Embryonic facial prominence (tissue), 1 donor: ENCODE results near the gene NAE1.
"Not testable (repeated sequence)": the region's sequence is repeated elsewhere in the genome, so short reads cannot be mapped to it uniquely, and the experiment has no call there.

Source experiments
- DNase-seq: peaks from one replicate; pipeline ENCODE4 v3.0.0-alpha.2; 2016; ENCODE audit errors: extremely low spot score

The NAE1 gene

GRCh38 chr16:66830422-66831404 lies at the start of gene NAE1:
NAE1 (minus strand) TSS chr16:66830976; CDS start chr16:66830899, 77 bp downstream.
- DNase-seq = peak; percentile 83

GRCh38 chr16:66878067-66878466 lies 47.3 kb upstream of the NAE1 start:
- no peak for DNase-seq

- no peak for DNase-seq
Observed at GRCh38 chr16:66874079-66874775, 43.5 kb upstream of the NAE1 start.

DNA sequence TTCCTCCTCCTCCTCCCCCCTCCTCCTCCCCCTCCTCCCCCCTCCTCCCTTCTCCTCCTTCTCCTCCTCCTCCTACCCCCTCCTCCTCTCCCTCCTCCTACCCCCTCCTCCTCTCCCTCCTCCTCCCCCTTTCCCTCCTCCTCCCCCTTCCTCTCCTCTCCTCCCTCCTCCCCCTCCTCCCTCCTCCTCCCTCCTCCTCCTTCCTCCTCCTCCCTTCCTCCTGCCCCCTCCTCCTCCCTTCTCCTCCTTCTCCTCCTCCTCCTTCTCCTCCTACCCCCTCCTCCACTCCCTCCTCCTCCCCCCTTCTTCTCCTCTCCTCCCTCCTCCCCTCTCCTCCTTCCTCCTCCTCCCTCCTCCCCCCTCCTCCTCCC lies 42.9 kb upstream of the NAE1 start:
- DNase-seq = no peak

- peak; percentile 50 for DNase-seq
Observed at GRCh38 chr16:66872943-66873684, 42.3 kb upstream of the NAE1 start.

- DNase-seq = no peak
Observed at GRCh38 chr16:66872559-66872942, 41.8 kb upstream of the NAE1 start.

DNA sequence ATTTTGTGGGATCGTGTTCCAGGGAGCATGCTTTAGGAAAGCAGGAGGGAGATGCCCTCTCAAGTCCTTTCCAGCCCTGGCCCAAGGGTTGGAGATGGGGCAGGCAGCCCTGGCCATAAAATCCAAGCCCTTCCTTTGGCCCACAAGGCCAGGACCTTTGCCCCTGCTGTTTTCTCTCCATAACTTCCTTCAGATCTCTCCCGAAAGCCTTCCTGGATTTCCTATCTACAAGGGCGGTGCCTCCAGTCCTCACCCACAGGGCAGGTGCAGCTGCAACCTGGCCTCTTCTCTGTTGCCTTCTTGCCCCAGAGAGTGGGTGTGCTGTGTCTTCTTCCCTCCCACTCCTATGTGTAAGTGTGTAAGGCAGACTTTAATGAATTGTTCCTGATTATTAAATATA lies 41.1 kb upstream of the NAE1 start:
- no peak for DNase-seq

DNA sequence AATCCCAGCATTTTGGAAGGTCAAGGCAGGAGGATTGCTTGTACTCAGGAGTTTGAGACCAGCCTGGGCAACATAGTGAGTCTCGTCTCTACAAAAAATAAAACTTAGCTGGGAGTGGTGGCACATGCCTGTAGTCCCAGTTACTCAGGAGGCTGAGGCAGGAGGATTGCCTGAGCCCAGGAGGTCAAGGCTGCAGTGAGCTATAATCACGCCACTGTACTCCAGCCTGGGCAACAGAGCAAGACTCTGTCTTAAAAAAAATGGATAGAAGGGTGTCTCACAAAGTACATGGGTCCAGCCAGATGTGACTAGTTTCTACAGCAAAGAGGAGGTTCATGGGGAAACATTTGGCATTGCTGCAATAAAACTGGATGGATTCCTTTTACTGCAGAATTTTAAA lies 40.6 kb upstream of the NAE1 start:
- DNase-seq = not testable (repeated sequence)

- no peak for DNase-seq
Observed at GRCh38 chr16:66869424-66869823, 38.6 kb upstream of the NAE1 start.

DNA sequence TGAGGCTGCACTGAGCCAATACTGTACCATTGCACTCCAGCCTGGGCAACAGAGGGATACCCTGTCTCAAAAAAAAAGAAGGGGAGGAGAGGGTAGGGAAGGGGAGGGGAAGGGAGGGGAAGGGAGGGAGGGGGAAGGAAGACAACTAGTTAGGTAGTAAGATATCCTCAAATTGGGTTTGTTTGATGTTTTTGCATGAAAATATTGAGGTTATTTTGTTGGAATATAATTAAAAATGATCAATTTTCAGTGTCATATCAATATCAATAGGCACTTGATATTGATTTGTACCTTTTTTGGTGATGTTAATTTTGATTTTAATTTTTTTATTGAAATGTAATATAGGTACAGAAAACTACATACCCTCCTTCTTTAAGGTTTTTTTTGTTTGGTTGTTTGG lies 32.9 kb upstream of the NAE1 start:
- no peak for DNase-seq

DNA sequence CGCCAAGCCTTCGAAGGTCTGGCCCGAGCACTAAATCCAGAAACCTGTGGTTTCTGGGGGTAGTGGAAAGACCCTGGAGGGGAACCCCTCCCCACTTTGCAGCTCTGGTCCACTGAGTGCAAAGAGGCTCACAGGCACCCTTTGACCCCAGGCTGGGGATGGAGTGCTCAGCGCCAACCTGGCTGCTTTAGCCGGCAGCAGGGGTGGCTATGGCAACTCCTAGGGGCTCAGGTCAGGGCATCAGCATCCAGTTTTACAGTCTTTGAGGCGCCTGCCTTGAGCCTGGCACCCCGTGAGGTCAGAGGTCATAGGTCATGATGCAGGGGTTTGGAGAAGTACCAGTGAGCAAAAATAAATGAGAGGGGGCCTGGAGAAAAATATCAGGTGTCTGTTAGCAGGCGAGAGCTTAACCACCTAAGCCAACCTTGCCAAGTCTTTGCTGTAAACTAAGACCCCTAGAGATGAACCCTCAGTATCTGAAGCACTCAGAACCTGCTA lies 31.3 kb upstream of the NAE1 start:
- no peak for DNase-seq

GRCh38 chr16:66859397-66860068 lies 28.8 kb upstream of the NAE1 start:
- DNase-seq = no peak

GRCh38 chr16:66858740-66859396 lies 28.1 kb upstream of the NAE1 start:
- no peak for DNase-seq

DNA sequence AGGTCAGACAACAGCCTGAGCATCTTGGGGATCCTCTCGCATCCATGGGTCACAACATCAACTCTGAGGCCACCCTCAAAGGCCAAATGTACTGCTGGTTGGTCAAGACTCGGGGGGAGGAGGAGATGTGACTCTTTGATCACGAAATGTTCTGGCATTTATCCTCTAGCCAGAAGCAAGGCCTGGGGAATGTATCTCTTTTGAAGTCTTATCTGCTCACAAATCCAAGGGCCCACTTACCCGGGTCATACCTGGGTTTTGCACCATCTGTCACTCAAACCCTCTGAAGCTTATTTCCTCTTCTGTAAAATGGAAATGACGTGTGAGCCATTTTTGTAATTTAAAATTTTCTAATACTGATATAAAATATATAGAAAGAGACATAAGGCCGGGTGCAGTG lies 26.7 kb upstream of the NAE1 start:
- DNase-seq = no peak

DNA sequence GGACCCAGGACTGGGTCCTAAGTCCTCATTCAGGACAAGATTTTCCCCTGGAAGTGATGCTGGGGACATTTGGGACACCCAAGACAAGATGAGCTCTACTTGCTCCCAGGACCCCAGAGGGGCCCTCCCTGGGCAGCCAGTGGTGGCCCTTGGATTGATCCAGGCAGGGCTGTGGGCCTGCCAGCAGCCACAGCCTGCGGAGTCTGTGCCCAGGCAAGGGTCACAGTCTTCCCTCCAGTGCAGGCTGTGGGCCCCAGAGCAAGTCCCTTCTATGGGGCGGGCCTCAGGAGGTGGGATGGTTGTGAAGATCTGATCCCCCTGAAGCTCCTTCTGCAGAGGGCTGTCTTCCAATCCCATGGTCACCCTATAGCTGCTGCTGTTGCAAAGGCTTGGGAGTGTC lies 26.0 kb upstream of the NAE1 start:
- DNase-seq = no peak

DNA sequence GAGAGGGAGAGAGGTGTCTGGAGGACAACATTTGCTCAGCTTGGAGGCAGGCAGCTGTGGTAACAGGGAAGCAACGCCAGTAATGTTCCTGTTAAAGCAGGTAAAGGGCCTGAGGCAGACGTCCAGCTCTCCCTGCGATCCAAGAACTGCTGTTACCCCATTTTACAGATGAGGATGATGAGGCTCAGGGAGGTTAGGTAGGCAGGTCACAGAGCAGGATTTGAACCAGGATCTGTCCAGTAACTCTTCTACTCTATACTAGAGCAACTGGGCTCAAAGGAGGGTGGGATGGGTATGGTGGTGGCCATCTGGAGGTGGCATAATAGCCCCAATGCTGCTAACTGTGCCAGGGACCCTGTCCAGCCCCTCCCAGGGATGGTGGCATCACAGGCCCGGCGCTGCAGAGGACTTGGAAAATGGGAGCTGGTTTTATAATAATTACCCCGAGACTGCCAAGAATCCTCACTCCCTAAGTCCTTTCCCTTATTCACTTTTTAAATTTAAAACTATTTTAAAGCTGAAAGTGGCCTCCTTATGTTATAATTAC lies 25.5 kb upstream of the NAE1 start:
- DNase-seq = no peak

- no peak for DNase-seq
Observed at GRCh38 chr16:66853261-66854139, 22.7 kb upstream of the NAE1 start.

DNA sequence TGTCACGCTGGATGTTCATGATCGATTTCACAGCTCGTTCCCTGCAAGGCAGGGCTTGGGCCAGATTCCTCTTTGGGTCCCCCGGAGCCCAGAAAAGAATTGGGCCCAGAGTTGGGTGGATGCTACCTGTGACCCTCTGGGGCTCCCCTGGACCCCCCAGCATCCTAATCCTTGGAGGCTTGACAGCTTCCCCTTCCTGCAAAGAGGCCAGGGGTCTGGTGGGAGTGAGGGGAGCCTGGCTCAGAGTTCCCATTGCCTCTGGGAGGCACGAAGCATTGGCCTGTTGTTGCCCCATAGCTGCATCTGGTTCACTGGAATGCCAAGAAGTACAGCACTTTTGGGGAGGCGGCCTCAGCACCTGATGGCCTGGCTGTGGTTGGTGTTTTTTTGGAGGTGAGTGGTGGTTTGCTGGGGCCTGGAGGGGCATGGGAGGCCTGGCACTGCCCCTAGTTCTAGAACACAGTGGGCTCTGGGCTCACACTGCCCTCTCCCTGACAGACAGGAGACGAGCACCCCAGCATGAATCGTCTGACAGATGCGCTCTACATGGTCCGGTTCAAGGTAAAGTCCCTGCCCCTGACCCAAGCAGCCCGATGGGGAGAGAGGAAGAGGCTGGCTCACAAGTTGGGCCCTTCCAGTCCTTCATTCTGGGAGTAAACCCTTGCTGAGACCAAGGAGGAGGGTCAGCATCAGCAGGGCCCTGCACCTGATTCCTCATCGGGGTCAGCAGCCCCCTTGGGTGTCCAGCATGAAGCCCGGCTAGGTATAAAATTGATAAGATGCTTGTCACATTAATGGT lies 20.6 kb upstream of the NAE1 start:
- DNase-seq = no peak
